GM20431 (cell line): ENCODE results near the gene MARF1.
"Not testable (repeated sequence)": the region's sequence is repeated elsewhere in the genome, so short reads cannot be mapped to it uniquely, and the experiment has no call there.

ENCODE experiments used
- in situ Hi-C: fragments of 300-500 bp; cut with MseI, MboI; formaldehyde crosslinking; loops from one replicate; pipeline ENCODE4 v1.15.0; 2020; ENCODE audit warnings: low sequenced_read_pairs; ENCODE audit not compliant: unreplicated experiment

The MARF1 gene

DNA sequence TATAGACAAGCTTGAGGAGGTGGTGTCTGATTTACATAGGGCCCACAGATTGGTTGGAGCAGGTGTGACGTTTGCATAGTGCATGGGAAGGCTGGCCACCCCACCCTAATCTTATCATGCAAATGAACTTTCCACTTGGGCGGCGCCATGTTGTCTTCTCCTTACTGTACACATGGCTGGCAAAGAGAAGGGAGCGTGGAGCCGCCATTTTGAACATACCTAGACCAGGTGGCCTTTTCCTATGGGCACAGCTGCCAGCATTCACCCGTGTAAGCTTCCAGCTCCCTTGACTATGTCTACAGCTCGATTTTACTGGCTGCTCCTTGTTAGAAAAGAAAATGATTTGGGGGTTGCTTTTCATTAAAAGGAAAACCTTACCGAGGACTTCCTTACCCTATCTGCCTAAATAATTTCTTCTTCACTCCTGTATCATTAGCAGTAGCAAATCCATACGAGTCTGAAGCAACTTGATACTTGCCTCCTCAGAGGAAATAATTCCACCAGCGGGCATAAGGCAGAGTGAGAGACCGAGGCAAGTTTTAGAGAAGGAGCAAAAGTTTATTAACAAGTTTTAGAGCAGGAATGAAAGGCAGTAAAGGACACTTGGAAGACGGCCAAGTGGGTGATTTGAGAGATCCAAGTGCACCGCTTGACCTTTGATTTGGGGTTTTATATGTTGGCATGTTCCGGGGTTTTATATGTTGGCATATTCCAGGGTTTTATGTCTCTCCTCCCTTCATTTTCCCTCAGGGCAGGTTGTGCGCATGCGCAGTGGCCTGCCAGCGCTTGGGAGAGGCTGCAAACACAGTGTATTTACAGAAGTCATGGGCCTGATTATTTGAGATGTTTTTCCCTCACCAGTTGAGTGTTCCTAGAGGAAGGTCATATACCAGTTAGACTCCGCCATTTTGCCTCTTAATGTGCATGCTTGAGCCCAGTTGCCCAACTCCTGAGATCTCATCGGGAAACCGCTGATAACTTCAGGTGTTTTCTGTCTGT, 65.7 kb downstream of the MARF1 start:
- in situ Hi-C loops, result no loop called here

DNA sequence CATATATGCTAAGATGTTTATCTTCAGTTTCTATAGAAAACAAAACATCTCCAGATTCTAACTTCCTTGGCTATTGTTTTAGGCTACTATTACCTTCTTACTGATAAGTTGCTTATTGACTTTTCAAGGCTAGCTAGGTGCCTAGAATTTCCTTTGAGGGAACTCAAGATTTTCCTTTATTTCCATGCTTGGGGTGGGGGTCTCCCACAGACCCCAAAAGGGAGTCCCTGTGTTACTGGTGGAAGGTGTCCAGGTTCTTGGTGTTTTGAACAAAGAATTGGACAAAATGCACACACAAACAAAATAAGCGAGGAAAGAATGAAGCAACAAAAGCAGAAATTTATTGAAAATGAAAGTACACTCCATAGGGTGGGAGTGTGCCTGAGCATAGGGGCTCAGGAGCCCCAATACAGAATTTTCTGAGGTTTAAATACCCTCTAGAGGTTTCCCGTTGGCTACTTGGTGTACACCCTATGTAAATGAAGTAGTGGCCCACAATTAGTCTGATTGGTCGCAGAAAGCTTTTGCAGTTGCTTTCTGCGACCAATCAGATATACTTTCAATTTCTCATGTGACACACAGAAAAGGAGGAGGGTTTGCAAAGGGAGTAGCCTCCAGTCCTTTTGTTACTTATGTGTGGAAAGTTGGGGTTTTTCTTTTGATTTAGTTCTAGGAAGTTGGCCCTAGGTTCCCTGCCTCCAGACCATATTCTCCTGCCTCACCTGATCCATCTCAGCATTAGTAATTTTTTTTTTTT, 67.5 kb downstream of the MARF1 start:
- in situ Hi-C loops, result no loop called here

DNA sequence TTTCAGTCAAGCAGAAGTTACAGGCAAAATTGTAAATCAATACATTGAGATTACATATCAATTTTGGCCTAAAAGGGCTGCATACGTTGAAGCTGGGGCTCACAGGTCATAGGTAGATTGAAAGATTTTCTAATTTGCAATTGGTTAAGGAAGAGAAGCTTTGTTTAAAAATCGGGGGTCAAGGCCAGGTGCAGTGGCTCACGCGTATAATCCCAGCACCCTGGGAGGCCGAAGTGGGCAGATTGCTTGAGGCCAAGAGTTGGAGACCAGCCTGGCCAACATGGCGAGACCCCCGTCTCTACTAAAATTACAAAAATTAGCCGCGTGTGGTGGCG, 68.4 kb downstream of the MARF1 start:
- in situ Hi-C loops, result no loop called here

DNA sequence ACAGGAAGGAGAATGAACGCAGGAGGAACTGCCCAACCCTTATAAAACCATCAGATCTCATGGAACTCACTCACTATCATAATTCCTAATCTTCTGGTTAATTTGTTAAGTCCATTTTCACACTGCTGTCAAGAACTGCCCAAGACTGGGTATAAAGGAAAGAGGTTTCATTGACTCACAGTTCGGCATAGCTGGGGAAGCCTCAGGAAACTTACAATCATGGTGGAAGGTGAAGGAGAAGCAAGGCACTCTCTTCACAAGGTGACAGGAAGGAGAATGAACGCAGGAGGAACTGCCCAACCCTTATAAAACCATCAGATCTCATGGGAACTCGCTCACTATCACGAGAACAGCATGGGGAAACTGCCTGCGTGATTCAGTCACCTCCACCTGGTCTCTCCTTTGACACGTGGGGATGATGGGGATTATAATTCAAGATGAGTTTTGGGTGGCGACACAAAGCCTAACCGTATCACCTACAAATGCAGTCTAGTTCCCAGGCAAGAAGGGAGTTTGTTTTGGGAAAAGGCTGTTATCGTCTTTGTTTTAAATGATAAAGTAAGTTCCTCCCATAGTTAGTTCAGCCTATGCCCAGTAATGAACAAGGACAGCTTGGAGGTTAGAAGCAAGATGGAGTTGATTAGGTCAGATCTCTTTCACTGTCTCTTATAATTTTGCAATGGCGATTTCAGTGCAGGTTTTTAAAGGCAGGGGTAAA, 68.9 kb downstream of the MARF1 start:
- in situ Hi-C loops, result not testable (repeated sequence)

DNA sequence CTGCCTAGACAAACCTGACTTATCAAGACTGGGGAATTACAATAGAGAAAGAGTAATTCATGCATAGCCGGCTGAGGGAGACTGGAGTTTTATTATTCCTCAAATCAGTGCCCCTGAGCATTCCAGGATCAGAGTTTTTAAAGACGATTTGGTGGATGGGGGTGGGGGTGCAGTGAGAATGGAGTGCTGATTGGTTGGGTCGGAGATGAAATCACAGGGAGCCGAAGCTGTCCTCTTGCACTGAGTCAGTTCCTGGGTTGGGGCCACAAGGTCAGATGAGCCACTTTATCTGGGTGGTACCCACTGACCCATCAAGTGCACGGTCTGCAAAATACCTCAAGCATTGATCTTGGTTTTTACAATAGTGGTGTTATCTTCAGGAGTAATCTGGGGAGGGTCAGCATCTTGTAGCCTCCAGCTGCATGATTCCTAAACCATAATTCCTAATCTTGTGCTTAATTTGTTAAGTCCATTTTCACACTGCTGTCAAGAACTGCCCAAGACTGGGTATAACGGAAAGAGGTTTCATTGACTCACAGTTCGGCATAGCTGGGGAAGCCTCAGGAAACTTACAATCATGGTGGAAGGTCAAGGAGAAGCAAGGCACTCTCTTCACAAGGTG, 69.6 kb downstream of the MARF1 start:
- in situ Hi-C loops, result no loop called here

DNA sequence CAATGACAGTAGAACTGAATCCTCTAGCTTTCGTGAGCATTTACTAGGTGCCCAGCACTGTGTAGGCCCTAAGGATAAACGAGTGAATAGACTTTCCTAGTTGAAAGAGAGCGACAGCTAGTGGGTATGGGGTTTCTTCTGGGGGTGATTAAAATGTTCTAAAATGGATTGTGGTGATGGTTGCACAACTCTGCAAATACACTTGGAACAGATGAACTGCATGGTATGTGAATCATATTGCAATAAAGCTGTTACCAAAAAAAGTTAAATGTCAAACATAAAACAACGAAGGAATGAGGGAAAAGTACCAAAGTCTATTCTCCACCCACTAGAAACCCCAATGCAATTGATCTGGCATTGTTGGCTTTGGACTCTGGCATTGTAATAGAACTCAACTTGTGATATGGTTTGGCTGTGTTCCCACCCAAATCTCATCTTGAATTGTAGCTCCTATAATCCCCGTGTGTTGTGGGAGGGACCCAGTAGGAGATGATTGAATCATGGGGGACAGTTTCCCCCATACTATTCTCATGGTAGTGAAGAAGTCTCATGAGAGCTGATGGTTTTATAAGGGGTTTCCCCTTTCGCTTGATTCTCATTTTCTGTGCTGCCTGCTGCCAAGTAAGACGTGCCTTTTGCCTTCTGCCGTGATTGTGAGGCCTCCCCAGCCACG, 70.5 kb downstream of the MARF1 start:
- in situ Hi-C loops, result no loop called here

DNA sequence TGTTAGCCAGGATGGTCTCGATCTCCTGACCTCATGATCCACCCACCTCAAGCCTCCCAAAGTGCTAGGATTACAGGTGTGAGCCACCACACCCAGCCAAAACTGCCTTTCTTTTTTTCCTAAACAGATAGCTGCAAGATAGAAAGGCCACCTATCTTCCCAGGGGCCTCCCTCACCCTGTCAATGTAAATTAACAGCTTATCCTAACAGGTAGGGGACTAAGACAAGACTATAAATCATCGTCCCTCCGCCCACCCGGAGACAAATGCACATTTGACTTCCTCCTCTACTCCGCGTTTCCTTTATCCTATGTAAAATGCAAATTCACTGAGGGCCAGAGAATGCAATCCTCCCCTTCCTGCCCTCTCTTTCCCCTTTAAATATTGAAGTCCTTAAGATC, 71.4 kb downstream of the MARF1 start:
- in situ Hi-C loops, result no loop called here

DNA sequence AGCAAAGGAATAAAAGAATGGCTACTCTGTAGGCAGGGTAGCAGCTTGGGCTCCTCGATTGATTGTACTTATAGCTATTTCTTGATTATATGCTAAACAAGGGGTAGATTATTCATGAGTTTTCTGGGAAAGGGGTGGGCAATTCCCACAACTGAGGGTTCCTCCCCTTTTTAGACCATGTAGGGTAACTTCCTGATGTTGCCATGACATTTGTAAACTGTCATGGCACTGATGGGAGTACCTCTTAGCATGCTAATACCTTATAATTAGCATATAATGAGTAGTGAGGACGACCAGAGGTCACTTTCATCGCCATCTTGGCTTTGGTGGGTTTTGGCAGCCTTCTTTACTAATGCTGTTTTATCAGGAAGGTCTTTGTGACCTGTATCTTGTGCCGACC, 72.3 kb downstream of the MARF1 start:
- in situ Hi-C loops, result not testable (repeated sequence)

DNA sequence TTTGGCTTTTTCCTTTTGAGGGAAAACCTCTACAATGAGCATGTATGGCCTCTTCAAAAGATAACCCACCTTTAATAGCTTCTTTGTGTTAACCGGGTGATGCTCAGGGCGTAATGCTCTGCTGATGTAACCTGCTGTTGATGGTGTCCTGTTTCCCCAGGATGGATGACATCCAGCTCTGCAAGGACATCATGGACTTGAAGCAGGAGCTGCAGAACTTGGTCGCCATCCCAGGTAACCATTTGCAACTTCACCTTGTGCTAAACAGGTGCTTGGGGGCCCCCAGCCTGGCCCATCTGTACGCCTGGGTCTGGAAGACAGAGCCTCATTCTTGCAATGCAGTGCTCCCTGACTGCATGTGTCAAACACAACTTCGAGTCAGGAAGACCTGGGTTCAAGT, 75.1 kb downstream of the MARF1 start:
- in situ Hi-C loops, result no loop called here

DNA sequence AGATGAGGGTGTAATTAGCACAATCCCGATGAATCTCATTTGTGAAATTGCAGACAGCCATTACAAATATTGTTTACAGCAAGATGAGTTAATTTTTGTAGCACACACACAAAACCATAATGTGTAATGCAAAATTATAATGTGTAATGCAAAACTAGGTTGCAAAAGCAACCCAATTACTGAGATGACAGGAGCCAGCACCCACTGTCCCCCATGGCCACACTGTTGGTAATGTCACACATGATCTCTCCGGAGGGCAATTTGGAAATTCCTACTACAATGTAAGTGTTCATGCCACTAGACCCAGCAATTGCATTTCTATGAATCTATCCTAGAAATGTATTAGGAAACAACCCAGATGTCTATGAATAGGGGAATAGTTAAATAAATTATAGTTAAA, 76.9 kb downstream of the MARF1 start:
- in situ Hi-C loops, result no loop called here

DNA sequence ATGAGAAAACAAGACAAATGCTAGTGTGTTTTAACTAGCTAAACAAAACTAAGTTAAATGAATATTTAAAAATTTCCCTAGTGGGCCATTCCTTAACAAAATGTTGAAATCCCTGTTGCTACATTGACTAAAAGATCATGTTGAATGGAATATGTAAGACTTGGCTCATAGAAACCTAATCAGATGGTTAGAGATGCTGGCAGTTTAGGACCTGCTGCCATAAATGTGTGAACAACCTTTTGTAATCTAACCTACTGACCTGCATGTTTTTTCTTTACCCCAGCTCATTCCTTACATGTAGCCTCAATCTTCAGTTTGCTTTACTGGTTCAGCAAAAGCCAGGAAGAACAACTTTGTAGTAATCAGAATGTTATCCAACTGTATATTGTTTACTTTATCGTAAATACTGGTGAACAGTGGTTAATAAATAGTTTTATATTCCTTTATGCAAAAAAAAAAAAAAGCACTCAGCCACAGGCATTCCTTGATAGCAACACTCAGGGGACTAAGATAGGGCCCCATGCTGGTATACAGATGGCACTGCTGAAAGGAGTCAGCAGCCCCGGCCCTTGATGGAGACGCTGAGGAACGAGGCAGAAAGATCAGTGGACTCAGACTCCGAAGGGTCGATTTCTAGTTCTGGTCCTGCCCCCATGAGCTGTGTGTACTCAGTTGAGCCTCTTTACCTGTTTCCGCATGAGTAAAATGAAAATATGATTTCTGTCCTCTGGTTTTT, 78.2 kb downstream of the MARF1 start:
- in situ Hi-C loops, result no loop called here

DNA sequence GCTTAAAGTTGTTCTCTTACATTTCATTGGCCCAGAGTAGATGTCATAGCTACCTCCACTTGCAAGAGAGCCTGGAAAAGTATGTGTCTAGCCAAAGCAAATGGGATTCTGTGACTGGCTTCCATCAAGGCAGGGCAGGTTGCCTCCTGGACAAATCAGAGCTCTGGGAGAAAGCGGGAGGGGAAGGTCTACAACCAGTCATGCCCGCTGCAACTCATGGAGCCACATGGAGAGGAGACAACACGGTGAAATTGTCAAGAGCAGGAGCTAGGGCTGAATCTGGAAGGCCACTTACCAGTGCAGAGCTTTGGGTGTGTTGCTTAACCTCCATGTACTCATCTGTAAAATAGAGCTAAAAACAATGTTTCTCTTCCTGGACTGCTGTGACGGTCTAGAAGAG, 83.8 kb downstream of the MARF1 start:
- in situ Hi-C loops, result no loop called here

DNA sequence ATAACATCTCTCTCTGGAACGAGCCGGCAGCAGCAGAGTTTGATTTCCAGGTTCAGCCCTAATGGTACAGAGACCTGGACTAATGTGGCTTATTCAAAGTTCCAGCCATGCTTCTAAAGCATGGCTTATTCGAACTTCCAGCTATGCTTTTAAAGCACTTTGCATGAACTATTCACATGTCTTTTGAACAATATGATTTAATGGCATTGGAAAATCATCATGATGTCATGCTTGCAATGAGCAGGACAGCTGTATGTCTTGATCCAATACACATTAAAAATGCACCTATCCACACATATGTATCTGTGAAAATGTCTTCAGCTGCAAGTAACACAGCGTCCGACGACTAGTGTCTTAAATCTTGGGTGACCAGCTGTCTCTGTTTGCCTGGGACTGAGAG, 85.7 kb downstream of the MARF1 start:
- in situ Hi-C loops, result no loop called here

DNA sequence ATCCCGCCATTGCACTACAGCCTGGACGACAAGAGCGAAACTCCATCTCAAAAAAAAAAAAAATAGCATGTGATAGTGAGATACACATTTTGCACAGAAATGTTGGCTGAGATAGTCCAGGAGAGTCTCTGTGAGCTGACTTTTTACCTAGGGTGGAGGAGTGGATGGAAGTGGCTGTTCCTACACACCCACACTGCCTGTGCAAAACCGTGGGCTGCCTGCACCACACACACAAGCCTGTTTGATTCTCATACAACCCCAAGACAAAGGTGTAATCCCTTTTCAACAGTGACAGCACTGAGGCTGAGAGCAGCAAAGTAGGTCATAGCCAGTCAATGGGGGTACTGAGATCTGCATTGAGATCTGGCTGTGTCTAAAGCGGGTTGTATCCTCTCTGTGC, 86.8 kb downstream of the MARF1 start:
- in situ Hi-C loops, result no loop called here

DNA sequence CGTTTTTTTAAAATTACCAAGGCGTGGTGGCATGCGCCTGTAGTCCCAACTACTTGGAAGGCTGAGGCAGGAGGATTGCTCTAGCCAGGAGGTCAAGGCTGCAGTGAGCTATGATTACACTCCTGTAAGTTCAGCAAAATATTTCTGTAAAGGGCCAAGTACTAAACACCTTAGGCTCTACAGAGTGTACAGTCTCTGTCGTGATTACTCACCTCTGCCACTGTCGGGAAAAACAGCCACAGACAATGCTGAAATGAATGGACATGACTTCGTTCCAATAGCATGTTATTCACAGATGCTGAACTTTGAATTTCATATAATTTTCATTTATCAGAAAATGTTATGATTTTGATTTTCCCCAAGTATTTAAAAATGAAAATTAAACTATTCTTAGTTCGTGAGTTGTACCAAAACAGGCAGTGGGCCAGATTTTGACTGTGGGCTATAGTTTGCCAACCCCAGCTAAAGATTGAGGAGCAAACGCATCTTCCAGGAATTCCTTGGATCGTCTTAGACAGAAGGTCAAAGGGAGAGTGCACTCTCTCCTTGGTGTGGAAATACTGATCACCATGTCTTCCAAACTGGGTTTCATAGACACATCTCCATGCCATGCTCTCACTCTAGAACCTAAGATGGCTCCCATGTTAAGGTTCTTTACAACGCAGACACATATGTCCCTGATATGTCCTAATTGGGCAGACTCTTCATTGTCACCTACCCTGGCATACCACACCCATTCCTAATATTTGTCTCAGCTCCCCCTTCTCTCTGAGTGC, 89.5 kb downstream of the MARF1 start:
- in situ Hi-C loops, result no loop called here

DNA sequence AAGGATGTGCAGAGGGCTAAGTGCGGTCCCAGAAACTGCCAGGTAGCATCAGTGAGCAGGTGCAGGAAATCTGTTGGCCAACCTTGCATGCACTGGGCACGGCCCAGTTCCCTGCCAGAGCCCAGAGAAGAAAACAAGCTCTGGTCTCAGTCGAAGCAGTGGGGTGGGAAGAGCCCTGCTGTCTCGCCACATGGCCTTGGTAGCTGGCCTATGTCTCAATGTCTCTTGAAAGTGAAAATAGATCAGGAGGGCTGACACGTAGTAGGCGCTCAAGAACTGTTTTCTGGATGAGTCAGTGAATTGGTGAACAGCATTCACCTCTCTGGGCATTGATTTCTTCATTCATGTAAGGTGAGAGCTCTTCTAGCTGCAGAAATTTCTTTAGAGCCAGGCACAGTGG, 90.4 kb downstream of the MARF1 start:
- in situ Hi-C loops, result no loop called here

DNA sequence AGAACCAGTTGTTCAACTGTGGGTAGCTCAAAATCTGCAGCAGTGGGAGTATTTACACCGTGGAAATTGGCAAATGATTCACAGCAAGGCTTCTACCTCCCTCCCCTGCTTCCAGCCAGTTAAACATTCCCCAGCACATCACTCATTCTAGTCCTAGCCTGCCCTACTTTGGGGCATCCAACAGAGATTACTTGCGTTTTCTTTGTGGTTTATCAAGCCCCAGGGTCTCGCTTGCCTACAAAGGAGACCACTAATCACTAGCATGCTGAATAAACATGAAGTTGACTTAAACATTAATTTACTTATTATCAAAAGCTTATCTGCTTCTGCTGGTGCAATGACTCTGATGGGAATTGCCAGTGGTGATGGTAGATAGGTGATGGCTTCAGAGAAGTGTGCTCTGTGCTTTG, 94.5 kb downstream of the MARF1 start:
- in situ Hi-C loops, result no loop called here

DNA sequence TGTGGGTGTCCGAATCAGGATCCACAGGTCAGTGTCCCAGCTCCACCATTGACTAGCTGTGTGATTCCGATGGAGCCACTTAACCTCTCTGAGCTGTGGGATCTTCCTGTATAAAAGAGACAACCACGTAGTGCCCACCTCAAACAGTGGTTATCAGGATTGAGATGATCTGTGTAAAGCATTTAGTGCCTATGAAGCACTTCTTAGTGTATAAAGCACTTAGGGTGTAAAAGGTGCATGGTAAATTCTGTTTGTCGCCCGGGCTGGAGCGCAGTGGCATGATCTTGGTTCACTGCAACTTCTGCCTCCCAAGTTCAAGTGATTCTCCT, 95.2 kb downstream of the MARF1 start:
- in situ Hi-C loops, result no loop called here
